ENCODE data around the gene C19orf67.
A peak's percentile ranks its signal among the peaks of the same experiment; 100 is the strongest.

The C19orf67 gene

DNA sequence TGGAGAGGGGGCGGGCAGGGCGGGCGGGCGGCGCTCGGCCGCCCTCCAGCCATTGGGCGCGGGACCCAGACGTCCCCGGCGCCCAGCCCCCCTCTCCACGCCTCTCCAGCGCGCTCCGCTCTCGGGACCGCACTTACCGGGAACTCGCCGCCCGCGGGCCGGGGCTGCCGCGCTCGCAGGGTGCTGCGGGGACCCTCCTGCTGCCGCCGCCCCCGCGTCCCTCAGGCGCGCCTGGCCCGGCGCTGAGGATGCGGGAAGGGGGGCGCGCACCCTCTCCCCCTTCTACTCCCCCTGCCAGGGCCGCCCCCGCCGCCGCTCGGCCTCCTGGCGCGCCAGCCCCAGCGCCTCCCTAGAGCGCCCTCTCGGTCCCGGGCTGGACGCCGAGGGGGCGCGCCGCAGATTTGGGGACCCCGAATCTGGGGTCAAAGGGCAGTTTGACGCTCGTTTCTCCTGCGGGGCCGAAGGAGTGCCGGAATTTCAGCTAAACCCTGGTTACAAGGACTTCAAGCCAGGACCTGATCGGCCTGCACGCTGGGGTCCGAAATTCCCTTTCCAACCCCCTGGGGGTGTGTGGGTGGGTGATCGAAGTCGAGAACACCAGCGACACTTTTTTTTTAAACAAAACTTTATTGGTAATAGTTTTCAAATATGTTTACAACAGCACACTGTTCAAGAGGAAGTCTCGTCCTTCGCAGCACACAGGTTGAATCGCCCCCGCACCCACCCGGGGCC is 5.7 kb upstream of the C19orf67 start:
- DNase-seq = peak; percentile 41
- no peaks in the 10 kb centered on the region for H3K27me3 ChIP-seq (replicated peaks)
- in situ Hi-C loops (cut with HindIII; ENCODE audit: low pct_ligation_motif_present, low sequenced_read_pairs) = no loop called here
- H3K27ac ChIP-seq = peak overlapping the region; percentile 59
- TF ChIP-seq, protein P1, sequence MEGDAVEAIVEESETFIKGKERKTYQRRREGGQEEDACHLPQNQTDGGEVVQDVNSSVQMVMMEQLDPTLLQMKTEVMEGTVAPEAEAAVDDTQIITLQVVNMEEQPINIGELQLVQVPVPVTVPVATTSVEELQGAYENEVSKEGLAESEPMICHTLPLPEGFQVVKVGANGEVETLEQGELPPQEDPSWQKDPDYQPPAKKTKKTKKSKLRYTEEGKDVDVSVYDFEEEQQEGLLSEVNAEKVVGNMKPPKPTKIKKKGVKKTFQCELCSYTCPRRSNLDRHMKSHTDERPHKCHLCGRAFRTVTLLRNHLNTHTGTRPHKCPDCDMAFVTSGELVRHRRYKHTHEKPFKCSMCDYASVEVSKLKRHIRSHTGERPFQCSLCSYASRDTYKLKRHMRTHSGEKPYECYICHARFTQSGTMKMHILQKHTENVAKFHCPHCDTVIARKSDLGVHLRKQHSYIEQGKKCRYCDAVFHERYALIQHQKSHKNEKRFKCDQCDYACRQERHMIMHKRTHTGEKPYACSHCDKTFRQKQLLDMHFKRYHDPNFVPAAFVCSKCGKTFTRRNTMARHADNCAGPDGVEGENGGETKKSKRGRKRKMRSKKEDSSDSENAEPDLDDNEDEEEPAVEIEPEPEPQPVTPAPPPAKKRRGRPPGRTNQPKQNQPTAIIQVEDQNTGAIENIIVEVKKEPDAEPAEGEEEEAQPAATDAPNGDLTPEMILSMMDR (IDR thresholded peaks at IDR 0.05; ENCODE audit: low read depth, low read length, missing control alignments) = peak; percentile 38
- peak overlapping the region; percentile 69 for H3K4me3 ChIP-seq (ENCODE audit: low read depth, low read length)
- peaks cover 8% of the 10 kb centered on the region for H3K36me3 ChIP-seq (replicated peaks)

DNA sequence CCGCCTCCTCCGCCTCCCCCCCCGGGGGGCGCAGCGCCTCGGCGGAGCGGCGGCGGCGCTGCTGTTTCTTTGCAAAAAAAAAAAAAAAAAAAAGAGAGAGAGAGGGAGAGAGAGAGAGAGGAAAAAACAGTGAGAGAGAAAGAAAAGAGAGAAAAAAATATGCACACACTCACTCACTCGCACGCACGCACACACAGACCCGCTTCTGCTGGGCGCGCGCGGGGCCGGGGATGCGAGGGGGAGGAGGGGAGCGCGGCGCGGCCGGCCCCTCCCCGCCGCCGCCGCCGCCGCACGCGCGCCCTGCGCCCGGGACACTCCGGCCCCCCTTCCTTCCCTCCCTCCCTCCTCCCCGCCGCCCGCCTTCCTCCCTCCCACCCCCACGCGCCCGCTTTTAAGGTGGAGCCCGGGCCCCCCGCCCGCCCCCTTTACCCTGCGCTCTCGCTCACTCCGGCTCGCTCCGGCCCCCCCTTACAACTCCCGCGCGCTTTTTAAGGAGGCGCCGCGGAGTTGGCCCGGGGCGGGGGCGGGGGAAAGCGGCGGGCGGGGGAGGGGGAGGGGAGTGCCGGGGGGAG is 5.0 kb upstream of the C19orf67 start, which contains the start of gene SAMD1:
Gene SAMD1 (minus strand): TSS at position 243 of the 572 bp plus-strand sequence.
- peak; percentile 67 for DNase-seq
- in situ Hi-C loops (cut with HindIII; ENCODE audit: low pct_ligation_motif_present, low sequenced_read_pairs) = no loop called here
- Histone ChIP-seq H3K27ac (peak within 1 kb of the TSS; percentile 59), H3K36me3 (replicated peaks) (peaks cover 8% of the 10 kb centered on the region), H3K4me3 (ENCODE audit: low read depth, low read length) (peak within 1 kb of the TSS; percentile 69), H3K27me3 (replicated peaks) (no peaks in the 10 kb centered on the region)
- TF ChIP-seq, protein P1 (IDR thresholded peaks at IDR 0.05; ENCODE audit: low read depth, low read length, missing control alignments) = no peak

GRCh38 chr19:14089662-14090508 is 4.3 kb upstream of the C19orf67 start:
- Histone ChIP-seq H3K4me3 (ENCODE audit: low read depth, low read length) (peak overlapping the region; percentile 49), H3K36me3 (replicated peaks) (peaks cover 8% of the 10 kb centered on the region), H3K27me3 (replicated peaks) (no peaks in the 10 kb centered on the region), H3K27ac (no peak overlapping the region)
- TF ChIP-seq, protein P1 (IDR thresholded peaks at IDR 0.05; ENCODE audit: low read depth, low read length, missing control alignments) = no peak
- DNase-seq = peak; percentile 35
- in situ Hi-C loops (cut with HindIII; ENCODE audit: low pct_ligation_motif_present, low sequenced_read_pairs) = no loop called here

DNA sequence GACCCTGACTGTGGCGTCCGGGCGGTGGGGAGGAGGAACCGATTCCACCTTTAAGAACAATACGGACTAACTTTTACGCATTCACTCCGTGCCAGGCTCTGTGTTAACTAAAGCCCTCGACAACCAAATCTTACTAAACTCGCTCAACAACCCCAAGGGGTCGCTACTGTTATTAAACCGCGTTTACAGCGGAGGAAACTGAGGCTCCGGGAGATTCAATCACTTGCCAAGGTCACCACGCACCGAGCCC is 3.8 kb upstream of the C19orf67 start:
- peak overlapping the region; percentile 42 for H3K4me3 ChIP-seq (ENCODE audit: low read depth, low read length)
- peaks cover 8% of the 10 kb centered on the region for H3K36me3 ChIP-seq (replicated peaks)
- no peak overlapping the region for H3K27ac ChIP-seq
- no peak for DNase-seq
- in situ Hi-C loops (cut with HindIII; ENCODE audit: low pct_ligation_motif_present, low sequenced_read_pairs) = no loop called here
- TF ChIP-seq, protein P1 (IDR thresholded peaks at IDR 0.05; ENCODE audit: low read depth, low read length, missing control alignments) = peak; percentile 35
- H3K27me3 ChIP-seq (replicated peaks) = no peaks in the 10 kb centered on the region

GRCh38 chr19:14088634-14089411 is 3.2 kb upstream of the C19orf67 start:
- H3K36me3 ChIP-seq (replicated peaks) = peaks cover 8% of the 10 kb centered on the region
- no peak overlapping the region for H3K27ac ChIP-seq
- DNase-seq = no peak
- peak overlapping the region; percentile 42 for H3K4me3 ChIP-seq (ENCODE audit: low read depth, low read length)
- no peaks in the 10 kb centered on the region for H3K27me3 ChIP-seq (replicated peaks)
- in situ Hi-C loops (cut with HindIII; ENCODE audit: low pct_ligation_motif_present, low sequenced_read_pairs) = no loop called here
- TF ChIP-seq, protein P1 (IDR thresholded peaks at IDR 0.05; ENCODE audit: low read depth, low read length, missing control alignments) = no peak

Measured in brain microvascular endothelial cell (primary cell).